ENCODE measurements around the gene PDE6D. TPM values are rescaled to one million over a fixed set of nuclear protein-coding genes. Genes with fewer than 3 reads are reported as not detected.

Gene PDE6D
- total RNA-seq, 2 donors from 2014 or later, result 20.0 to 21.4 TPM

- TF ChIP-seq, protein P1, sequence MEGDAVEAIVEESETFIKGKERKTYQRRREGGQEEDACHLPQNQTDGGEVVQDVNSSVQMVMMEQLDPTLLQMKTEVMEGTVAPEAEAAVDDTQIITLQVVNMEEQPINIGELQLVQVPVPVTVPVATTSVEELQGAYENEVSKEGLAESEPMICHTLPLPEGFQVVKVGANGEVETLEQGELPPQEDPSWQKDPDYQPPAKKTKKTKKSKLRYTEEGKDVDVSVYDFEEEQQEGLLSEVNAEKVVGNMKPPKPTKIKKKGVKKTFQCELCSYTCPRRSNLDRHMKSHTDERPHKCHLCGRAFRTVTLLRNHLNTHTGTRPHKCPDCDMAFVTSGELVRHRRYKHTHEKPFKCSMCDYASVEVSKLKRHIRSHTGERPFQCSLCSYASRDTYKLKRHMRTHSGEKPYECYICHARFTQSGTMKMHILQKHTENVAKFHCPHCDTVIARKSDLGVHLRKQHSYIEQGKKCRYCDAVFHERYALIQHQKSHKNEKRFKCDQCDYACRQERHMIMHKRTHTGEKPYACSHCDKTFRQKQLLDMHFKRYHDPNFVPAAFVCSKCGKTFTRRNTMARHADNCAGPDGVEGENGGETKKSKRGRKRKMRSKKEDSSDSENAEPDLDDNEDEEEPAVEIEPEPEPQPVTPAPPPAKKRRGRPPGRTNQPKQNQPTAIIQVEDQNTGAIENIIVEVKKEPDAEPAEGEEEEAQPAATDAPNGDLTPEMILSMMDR (IDR thresholded peaks at IDR 0.05), result no peak
- H3K27me3 ChIP-seq, result no peaks in the 10 kb centered on the region
- no peaks in the 10 kb centered on the region for H3K9me3 ChIP-seq
- DNase-seq, result no peak
- peaks cover 9% of the 10 kb centered on the region for H3K4me1 ChIP-seq
- H3K27ac ChIP-seq, result no peak overlapping the region
- intact Hi-C loops (cut with DNase I), result loop anchor here (10.0 kb wide), 1 partner anchor 152 kb away; no protein-coding TSS in a partner anchor
- no peak overlapping the region for H3K9ac ChIP-seq (ENCODE audit: low read depth in 2 of 2, low read length in 2 of 2)
- no peak overlapping the region for H3K4me3 ChIP-seq
- H3K36me3 ChIP-seq, result peaks cover 7% of the 10 kb centered on the region
Measured at GRCh38 chr2:231716666-231717280, 64.3 kb downstream of the PDE6D start.

- H3K27me3 ChIP-seq, result no peaks in the 10 kb centered on the region
- peaks cover 13% of the 10 kb centered on the region for H3K4me1 ChIP-seq
- H3K27ac ChIP-seq, result no peak overlapping the region
- no peak overlapping the region for H3K9ac ChIP-seq (ENCODE audit: low read depth in 2 of 2, low read length in 2 of 2)
- H3K36me3 ChIP-seq, result peaks cover 7% of the 10 kb centered on the region
- intact Hi-C loops (cut with DNase I), result loop anchor here (1.0 to 10.0 kb wide), 3 partner anchors 39 to 151 kb away; no protein-coding TSS in a partner anchor
- no peak for DNase-seq
- H3K4me3 ChIP-seq, result no peak overlapping the region
- H3K9me3 ChIP-seq, result no peaks in the 10 kb centered on the region
- TF ChIP-seq, protein P1 (IDR thresholded peaks at IDR 0.05), result no peak
Measured at GRCh38 chr2:231715988-231716616, 65.0 kb downstream of the PDE6D start.

- Histone ChIP-seq H3K4me3 (no peak overlapping the region), H3K27me3 (no peaks in the 10 kb centered on the region), H3K4me1 (peaks cover 13% of the 10 kb centered on the region), H3K27ac (no peak overlapping the region), H3K36me3 (peaks cover 7% of the 10 kb centered on the region), H3K9me3 (no peaks in the 10 kb centered on the region), H3K9ac (ENCODE audit: low read depth in 2 of 2, low read length in 2 of 2) (no peak overlapping the region)
- TF ChIP-seq, protein P1 (IDR thresholded peaks at IDR 0.05), result no peak
- intact Hi-C loops (cut with DNase I), result loop anchor here (1.0 to 10.0 kb wide), 3 partner anchors 38 to 151 kb away; no protein-coding TSS in a partner anchor
- DNase-seq, result no peak
Measured at GRCh38 chr2:231715499-231715837, 65.6 kb downstream of the PDE6D start.

- no peak overlapping the region for H3K4me3 ChIP-seq
- H3K9me3 ChIP-seq, result no peaks in the 10 kb centered on the region
- H3K9ac ChIP-seq (ENCODE audit: low read depth in 2 of 2, low read length in 2 of 2), result no peak overlapping the region
- peak overlapping the region; percentile 49 for H3K27ac ChIP-seq
- peaks cover 13% of the 10 kb centered on the region for H3K4me1 ChIP-seq
- intact Hi-C loops (cut with DNase I), result loop anchor here (1.0 to 10.0 kb wide), 3 partner anchors 38 to 150 kb away; no protein-coding TSS in a partner anchor
- TF ChIP-seq, protein P1 (IDR thresholded peaks at IDR 0.05), result peak; percentile 88
- peaks cover 7% of the 10 kb centered on the region for H3K36me3 ChIP-seq
- no peaks in the 10 kb centered on the region for H3K27me3 ChIP-seq
- peak; percentile 84 for DNase-seq
Measured at GRCh38 chr2:231714639-231715498, 66.2 kb downstream of the PDE6D start.
